ENCODE results near the gene CNTNAP3.
"Not testable (repeated sequence)": the region's sequence is repeated elsewhere in the genome, so short reads cannot be mapped to it uniquely, and the experiment has no call there.

Gene CNTNAP3

DNA sequence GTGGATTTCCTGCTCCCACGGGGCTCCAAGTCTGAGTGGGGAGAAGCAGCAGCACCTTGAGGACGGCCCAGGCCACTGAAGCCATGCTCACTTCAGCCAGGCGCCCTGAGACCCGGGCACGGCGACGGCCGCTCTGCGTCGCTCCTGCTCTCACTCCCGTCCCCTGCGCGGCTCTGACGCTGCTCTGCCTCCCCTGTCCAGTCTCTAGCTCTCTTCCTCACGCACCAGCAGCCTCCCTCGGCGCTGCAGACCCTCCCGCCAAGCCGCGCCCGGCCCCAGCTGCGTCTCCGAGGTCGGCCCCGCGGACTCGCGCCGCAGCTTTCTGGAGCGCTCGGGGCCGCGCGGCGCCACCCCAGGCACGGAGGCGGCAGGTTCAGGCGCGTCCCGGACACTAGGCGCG lies at the start of gene CNTNAP3:
Gene CNTNAP3, minus strand, starts transcription at position 188 of the 400 bp plus-strand sequence. Its CDS starts 103 bp downstream, at position 85.
- not testable (repeated sequence) for DNase-seq (ENCODE audit: low spot score); FAIRE-seq

DNA sequence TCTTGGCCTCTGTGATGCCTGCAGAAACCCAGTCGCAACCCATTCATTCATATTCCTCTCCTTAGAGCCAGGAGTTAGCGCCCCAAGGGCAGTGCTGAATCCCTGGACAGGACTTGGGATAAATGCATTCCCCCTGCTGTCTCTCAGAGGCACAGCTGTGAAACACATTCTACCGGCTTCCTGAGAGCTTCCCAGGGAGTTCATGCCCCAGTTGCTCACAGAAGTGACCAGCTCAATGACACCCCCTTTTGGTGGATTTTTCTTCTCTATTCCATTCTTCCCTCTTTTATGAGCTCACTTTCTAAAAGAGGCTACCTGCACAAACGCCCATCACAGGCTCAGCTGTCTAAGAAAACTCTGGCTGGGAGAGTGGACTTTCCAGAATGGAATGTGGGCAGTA lies 8.0 kb downstream of the CNTNAP3 start:
- not testable (repeated sequence) for DNase-seq (ENCODE audit: low spot score); FAIRE-seq

DNA sequence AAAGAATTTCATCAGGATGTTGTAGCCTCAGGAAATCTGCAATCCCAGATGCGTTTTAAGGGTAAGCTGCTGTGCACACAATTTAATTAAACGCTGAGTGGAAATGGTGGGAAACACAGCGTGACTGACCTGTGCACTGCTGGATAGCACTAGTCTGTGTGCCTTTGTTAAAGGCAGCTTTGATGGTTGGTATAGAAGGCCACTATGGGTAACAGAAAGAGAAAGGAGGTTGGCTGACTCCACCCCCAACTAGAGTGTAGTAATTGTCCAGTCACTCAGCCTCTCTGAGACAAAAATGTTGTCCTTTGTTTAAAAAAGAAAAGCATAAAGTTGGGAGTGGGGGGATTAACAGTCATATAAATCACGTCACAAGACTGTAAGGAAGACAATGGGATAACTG lies 45.5 kb downstream of the CNTNAP3 start:
- not testable (repeated sequence) for DNase-seq (ENCODE audit: low spot score); FAIRE-seq

DNA sequence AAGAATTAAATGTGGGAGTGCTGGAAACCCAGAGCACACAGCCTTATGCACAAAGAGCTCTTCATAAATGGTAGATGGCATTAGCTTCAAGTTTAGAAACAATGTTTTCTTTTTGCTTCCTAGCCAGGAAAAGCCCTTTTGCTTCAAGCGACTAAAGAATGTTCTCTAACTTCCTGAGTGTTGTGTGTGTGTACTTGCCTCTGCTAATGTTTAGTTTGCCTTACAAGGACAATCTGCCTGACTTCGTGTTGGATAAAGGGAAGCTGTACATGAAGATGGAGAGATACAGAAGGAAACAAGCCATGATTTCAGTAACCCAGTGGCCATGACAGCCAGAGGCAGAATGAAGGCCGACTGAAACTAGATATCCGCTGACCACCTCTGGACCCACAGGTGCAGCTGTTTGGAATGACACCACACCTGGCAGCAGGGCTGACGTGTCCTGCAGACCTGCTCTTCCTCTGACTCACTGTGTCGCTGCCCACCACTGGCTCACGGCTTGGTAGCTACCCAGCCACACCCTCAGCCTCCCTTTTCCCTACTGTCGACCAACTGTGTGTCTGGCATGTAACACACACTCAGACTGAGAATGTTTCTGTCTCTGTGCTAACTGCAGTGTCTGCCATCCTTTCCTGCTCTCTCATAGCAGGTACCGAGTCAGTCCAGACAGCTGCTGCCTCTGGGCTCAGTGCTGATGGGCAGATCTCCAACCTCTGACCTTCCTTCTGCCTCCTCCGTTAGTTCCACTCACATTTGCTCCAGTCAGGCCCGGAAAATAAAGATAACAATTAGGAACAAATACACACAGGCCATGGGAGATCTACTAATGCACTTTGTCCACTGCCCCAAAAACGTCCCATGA lies 55.6 kb downstream of the CNTNAP3 start:
- not testable (repeated sequence) for FAIRE-seq; DNase-seq (ENCODE audit: low spot score)

DNA sequence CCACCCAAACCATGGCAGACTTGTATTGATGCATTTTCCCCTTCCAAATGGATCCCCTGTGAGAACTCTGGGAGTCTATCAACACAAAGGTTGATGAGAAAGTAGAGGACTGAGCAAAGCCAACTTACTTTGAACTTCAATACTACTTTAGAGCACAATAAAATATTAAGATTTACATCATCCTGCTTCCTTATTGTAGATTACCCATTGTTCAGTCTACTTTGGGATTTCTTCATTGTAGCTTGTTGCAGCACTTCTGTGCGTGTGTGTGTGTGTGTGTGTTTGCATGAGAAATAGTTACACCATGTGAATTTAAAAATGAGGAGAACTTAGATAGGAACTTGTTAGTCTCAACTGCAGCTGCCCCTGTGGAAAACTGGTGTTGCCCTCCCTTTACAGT lies 72.0 kb downstream of the CNTNAP3 start:
- DNase-seq (ENCODE audit: low spot score); FAIRE-seq: not testable (repeated sequence)

DNA sequence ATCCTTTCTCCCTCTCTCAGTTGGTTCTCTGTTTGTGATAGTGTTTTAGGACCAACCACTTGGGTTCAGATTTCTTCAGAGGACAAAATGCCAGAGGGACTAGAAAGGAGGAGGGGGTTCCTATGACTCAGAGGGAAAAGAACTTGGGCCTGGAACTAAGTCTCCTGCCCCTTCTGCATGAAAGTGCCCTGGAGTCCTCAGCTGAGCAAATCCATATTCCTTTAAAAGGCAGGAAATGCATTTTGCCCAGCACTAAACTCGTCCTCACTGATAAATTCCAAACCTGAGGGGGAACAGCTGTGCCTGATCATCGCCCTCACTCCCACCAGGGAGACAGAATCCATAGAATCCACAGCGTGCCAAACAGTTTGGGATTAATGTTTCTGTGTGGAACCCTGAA lies 78.2 kb downstream of the CNTNAP3 start:
- not testable (repeated sequence) for DNase-seq (ENCODE audit: low spot score); FAIRE-seq

DNA sequence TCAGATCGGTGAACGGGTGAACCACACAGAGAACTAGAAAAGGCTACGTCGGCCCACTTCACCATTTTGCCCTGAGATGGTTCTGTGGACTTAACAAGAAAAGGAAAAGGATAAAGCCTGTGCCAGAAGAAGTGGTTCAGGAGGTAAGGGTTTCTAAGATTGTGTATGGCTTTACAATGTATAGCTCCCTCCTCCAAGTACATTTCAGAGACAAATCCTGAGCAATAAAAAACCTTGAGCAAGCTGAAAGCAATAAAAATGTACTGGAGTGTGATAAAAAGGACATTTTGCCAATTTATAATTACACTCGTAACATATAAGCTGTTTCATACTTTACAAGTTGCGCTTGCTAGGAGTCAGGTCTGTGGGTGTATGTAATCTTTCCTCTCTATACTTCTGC lies 81.3 kb downstream of the CNTNAP3 start:
- not testable (repeated sequence) for FAIRE-seq; DNase-seq (ENCODE audit: low spot score)

DNA sequence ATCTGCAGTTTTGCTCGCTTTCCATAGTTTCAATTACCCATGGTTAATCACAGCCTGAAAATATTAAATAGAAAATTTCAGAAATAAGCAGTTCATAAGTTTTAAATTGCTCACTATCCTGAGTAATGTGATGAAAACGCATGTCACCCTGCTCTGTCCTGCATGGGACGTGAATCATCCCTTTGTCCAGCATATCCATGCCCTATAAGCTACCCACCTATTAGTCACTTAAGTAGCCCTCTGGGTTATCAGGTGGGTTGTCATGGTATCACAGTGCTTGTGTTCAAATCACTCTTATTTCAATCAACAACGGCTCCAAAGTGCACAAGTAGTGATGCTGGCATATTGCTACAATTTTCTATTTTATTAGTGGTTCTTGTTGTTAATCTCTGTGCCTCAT lies 82.1 kb downstream of the CNTNAP3 start:
- FAIRE-seq; DNase-seq (ENCODE audit: low spot score): not testable (repeated sequence)

DNA sequence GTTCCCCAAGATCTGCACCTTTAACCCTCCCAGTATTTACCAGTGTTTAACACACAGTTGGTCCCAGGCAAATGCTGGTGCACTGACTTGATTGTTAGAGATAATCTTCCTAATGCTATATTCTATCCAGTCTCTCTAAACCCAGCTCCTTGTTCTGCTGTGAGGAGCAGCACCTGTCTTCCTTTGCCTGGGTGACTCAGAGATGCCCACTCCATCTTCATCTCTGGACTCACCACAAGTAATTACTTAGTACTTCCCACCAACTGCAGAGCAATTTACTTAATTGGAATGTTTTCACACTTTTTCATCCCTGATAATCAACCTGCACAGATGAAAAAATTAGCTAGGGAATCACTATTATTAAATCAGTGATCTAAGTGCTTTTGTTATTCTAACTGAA lies 87.6 kb downstream of the CNTNAP3 start:
- not testable (repeated sequence) for FAIRE-seq; DNase-seq (ENCODE audit: low spot score)

DNA sequence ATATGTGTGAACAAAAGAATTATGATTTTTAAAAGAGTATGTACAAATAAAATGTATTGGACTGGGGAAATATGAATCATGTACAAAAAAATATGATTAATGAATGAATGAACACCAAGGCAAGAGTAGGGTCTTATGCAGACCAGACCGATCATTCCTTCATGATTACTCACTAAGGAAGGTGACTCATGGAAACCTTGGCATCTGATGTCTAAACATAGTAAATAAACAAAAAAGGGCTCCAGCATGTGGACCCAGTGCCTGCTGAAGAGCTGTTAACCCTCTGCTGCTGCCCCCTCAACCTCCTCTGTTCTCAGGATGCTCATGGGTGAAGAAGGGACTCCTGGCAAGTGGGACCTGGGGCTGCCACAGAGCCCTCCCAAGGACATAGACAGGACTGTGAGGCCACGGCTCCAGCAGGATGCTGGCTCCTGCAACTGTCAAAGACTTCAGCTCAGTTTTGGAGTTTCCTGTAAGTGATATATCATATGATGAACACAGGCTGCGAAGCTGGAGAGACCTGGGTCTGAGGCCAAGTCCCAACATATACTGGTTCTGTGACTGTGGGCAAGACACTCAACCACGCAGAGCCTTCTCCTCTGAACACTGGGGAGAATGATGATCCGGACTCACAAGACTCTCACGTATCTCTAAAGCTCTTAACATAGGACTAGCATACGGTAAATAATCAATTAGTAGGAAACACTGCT lies 89.8 kb downstream of the CNTNAP3 start:
- DNase-seq (ENCODE audit: low spot score); FAIRE-seq: not testable (repeated sequence)

DNA sequence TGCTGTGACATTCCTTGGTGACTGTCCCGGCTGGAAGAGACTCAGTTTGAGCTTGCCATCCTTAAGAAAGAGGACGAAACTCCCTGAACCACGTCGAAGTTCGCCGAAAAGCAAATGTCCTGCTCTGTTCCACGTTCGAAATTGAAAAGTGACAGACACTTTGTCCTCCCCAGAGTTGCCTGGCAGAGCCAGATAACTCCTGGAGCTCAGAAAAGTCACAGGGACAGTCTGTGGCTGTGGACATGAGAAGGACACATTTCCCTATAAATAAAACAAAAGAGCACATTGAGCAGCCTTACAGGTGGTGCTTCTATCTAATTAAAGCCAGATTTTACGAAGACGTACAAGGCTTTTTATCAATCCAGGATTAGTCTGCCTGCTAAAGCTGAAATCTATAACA lies 116.6 kb downstream of the CNTNAP3 start:
- not testable (repeated sequence) for FAIRE-seq; DNase-seq (ENCODE audit: low spot score)

DNA sequence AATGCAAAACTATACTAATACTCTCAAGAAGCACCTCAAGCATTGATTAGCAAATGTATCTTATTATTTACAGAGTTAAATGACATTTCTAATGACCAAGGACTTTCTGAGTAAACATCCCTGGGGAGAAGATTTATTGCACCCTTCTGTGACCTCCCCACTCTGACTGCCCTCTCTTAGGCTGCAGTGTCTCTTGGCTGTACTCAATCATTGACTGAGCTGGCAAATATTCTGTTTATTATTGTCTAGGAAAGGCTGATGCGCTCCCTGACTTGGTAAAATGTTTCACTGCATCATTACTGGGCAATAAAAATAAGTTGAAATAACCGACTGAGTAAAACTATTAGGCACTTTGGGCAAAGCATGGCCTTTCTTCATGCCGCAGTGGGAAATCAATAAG lies 130.3 kb downstream of the CNTNAP3 start:
- FAIRE-seq; DNase-seq (ENCODE audit: low spot score): not testable (repeated sequence)

DNA sequence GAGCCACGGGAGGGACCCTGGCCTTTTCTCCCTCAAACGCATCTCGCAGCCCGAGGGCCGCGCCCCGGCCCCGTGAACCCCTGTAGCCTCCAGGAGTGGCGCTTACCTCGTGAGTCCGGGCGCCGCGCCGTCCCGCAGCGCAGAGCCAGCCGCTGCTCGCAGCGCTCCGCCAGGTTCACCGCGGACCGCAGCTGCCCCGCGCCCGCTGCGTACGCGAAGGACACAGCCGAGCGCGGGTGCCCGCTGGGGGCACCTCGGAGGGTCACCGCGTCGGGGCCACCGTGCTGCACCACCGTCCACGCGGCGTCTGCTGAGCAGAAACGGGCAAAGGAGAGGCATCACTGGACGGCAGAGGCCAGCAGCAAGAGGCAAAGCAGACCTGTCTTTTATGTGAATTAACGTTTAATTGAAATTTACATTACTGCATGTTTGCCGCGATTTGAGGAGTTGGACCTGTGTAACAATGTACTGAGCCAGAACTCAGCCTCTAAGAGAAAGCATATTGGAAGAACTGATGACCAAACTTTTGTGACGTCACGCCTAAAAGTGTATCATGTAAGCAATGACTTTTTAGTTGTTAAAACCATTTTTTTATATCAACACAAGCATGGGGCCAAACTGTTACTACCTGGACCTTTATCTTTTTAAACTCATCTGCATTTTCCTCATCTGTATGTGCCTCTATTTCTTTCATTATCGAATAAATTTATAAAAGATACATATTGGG lies 155.0 kb downstream of the CNTNAP3 start:
- DNase-seq (ENCODE audit: low spot score); FAIRE-seq: not testable (repeated sequence)

DNA sequence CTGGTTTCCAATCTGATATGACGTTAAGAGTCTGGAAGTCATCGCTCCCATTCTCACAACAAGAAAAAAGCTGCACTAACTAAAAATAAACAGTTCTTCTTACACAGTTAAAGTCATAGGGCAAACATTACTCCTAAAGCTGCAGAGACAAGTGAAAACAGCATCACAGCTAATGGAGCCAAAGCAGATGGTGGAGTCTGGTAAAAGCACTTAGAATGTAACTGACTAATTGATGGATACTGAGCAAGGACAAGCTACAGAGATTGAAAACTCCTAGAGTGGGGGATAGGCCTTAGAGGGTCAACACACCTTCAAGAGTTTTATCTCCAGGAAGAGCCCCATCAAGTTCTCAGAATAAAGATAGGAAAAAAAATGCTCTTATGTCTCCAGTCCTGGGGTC lies 166.6 kb downstream of the CNTNAP3 start:
- FAIRE-seq; DNase-seq (ENCODE audit: low spot score): not testable (repeated sequence)

DNA sequence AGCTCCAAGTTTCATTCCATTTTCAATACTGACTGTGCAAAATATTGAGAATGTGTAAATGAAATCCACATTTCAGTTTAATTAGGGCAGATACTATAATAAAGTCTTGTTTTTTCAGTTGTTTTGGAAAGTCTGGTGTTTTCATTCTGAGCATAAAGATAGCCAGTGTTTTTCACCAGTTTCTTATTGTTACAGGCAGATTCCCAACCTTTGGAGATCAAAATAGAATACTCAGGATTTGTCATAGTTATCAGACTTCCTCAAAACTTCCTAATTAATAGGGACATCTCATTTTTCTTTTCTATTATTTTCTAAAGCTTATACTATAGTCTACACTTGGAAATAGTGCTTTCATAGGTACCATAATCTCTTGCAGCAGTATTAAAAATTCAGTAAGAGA lies 176.2 kb downstream of the CNTNAP3 start:
- not testable (repeated sequence) for DNase-seq (ENCODE audit: low spot score); FAIRE-seq

DNA sequence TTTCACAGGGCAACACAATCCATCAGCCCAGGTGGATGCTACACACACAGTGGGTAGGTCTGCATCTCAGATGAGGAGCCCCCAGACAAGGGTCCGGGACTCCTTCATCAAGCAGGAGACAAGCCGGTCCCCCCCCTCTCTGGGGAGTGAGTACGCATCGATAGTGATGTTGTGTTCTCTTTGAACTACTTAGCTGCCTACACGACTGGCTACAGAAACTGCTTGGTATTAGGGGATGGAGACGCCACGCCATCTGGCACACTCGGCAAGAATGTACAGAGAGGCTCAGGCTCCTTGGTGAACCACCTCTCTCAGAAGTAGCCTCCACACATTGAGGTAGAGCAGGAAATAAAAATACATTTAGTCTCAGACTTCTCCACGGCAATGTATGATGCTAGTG lies 179.8 kb downstream of the CNTNAP3 start:
- no peak for DNase-seq (ENCODE audit: low spot score)
- no peak for FAIRE-seq

DNA sequence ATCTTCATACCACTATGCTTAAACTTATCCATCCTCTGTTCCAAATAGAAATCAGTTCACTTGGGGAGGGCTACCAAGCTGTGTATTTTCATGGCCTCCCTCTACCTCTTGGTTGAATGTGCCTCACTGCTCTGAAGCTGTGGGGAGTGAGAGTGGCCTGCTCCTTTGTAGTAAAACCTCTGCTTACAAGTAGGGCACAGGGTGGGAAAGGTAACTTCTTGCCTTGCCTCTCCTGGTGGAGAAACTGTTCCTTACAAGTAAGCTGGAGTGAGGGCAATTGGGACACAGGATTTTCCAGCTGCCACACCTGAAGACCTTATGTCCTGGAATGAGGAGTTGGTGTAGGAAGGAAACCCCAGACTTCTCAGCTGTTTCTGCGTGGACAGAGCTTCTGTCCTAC lies 190.8 kb downstream of the CNTNAP3 start:
- FAIRE-seq; DNase-seq (ENCODE audit: low spot score): not testable (repeated sequence)

DNA sequence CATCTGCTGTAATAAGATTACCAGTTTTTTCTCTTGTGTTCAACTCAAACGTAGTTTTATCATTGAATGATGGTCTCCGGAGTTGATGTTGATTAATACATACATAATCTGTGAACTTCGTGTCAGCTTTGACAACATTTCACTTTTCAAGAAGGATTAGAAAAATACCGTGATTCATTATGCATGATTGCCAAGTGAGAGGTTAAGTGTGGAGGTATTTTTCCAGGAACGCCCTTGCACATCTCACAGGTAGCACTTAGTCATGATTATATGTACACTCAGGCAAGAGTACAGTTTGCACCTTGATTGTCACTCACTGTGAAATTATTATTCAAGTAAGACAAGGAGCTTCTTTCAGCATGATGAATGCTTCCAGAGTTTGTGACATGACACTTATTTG lies 202.7 kb downstream of the CNTNAP3 start:
- DNase-seq (ENCODE audit: low spot score); FAIRE-seq: not testable (repeated sequence)

DNA sequence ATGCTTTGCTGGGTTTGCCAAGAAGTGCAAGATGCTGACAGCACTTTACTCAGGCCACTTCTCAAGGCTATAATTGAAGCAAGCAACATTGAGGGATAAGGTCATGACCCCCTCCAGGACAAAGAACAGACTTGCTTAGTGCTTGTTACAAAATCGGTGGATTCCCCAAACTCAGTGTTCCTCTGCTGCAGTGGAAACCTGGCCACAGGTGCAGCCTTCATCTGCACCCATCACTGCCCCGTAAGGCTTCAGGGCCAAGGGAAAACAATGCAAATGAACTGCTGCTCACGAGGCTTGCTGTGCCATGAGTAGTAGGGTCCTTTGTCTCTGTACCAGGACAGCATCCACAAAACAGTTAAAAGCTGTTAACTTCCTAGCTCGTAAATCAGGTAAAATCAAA lies 205.4 kb downstream of the CNTNAP3 start:
- FAIRE-seq; DNase-seq (ENCODE audit: low spot score): not testable (repeated sequence)

DNA sequence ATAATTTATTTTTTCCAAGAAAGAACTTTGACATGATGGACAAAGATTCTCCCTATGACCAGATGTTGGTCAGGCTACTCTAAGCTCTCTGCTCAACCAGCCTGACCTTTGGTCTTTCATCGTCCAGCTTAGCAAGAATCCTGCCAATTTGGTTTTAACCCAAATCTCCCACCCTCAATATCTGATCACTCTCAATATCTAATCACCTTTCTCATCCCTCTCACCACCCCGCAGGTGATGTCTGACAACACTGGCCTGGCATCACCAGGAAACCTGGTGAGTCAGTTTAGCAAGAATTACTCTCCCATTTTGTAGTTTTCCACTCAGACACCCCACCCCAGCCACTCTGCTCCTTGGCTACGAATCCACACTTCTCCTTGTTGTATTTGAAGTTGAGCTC lies 207.9 kb downstream of the CNTNAP3 start:
- DNase-seq (ENCODE audit: low spot score); FAIRE-seq: not testable (repeated sequence)

DNA sequence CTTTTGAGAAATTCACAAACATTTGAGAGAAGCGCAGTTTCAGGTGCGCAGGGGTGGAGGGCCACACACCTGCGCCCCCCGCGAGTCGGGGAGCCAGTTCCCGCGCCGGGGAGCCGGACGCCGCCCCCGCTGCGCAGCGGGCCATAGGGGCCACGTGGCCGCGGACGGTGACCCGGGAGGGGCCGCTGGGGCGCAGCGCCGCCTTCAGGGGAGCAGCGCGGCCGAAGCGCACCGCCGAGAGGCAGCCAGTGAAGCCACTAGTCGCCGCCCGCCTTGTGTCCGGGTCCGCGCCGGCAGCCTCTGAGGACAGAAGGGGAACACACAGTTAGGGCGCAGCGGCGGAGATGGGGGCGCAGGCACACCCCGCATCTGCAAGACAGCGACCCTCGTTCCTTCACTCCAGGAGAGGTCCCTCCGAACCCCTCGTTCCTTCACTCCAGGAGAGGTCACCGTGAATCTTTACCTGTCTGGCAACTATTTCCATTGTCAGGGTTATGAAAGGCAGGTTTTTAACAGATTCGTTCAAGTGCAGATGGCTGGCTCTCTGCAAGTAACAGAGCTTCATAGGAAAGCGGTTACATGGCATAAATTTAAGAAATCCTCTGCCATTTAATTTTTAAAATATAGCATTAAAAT lies 209.2 kb downstream of the CNTNAP3 start:
- DNase-seq (ENCODE audit: low spot score); FAIRE-seq: not testable (repeated sequence)
